Tibial nerve (tissue), 3 donors: Measurements from ENCODE around the gene DLG5.

ENCODE experiments used
- CTCF ChIP-seq, 5 experiments: fragments of 200-600 bp in 3 of 5; fragments of 450-650 bp in 2 of 5; sonication (generic) in 3 of 5; IDR thresholded peaks; one replicate each; pipeline ENCODE4 v1.5.1; 2016 to 2019; ENCODE audit warnings: antibody characterized with exemption in 5 of 5, mild to moderate bottlenecking in 3 of 5, moderate library complexity in 2 of 5
- POLR2A ChIP-seq, 2 donors: fragments of 450-650 bp; IDR thresholded peaks; one replicate each; pipeline ENCODE4 v1.6.1; 2017; ENCODE audit warnings: antibody characterized with exemption in 2 of 2, mild to moderate bottlenecking in 2 of 2, moderate library complexity in 2 of 2

GRCh38 chr10:77841711-77842375 is 84.7 kb downstream of the DLG5 start:
- TF ChIP-seq CTCF (IDR thresholded peaks at IDR 0.05) (no peak), POLR2A (IDR thresholded peaks at IDR 0.05) (no peak)
